PC-3 (cell line): Measurements from ENCODE around the gene RBBP9. TPM values are rescaled to one million over a fixed set of nuclear protein-coding genes. Genes with fewer than 3 reads are reported as not detected.
"Not testable (repeated sequence)": the region's sequence is repeated elsewhere in the genome, so short reads cannot be mapped to it uniquely, and the experiment has no call there.

Experiments
- ATAC-seq: fragments of 200-7000 bp; cut with Tn5 transposase; 2 replicates; pipeline ENCODE4 v1.9.1; 2020; ENCODE audit warnings: mild to moderate bottlenecking, moderate library complexity
- BruUV-seq: library from RNA; stranded (reverse); fragments of 400-500 nt; replicated peaks from 2 replicates; lab custom pipeline; 2021; lab: Mats Ljungman, UMichigan
- CTCF ChIA-PET: fragments of 300-600 bp; sonication (Branson Sonifier 250); formaldehyde crosslinking; loops from one replicate; lab custom pipeline; 2022; ENCODE audit warnings: antibody characterized with exemption; lab: Charles Lee
- POLR2A ChIA-PET: fragments of 300-600 bp; sonication (Branson Sonifier 250); formaldehyde crosslinking; loops from one replicate; lab custom pipeline; 2022; ENCODE audit warnings: antibody characterized with exemption; ENCODE audit not compliant: unreplicated experiment; lab: Charles Lee
- DNase-seq: peaks from one replicate; pipeline ENCODE4 v3.0.0-alpha.2; 2015
- H2AFZ ChIP-seq: fragments of 300-600 bp; sonication (generic); 2 replicates; pipeline ENCODE4 v1.6.0; 2016; ENCODE audit warnings: antibody characterized with exemption, low read length
- H3F3A ChIP-seq: fragments of 300-600 bp; sonication (generic); one replicate; pipeline ENCODE4 v1.6.0; 2017; ENCODE audit warnings: antibody characterized with exemption, low read length, control low read depth, mild to moderate bottlenecking; ENCODE audit not compliant: unreplicated experiment
- H3K27ac ChIP-seq: fragments of 300-600 bp; sonication (generic); 2 replicates; pipeline ENCODE4 v1.5.1; 2016; ENCODE audit warnings: mild to moderate bottlenecking, low read length
- H3K27me3 ChIP-seq: fragments of 300-600 bp; sonication (generic); 2 replicates; pipeline ENCODE4 v1.6.1; 2016; ENCODE audit warnings: low read length, mixed read lengths
- H3K36me3 ChIP-seq: fragments of 300-600 bp; sonication (generic); 2 replicates; pipeline ENCODE4 v1.6.1; 2016; ENCODE audit warnings: low read depth, mixed run types, low read length, mixed read lengths
- H3K4me1 ChIP-seq: fragments of 300-600 bp; sonication (generic); 2 replicates; pipeline ENCODE4 v1.5.1; 2016; ENCODE audit warnings: low read length; ENCODE audit not compliant: insufficient read depth
- H3K4me2 ChIP-seq: fragments of 300-600 bp; sonication (generic); 2 replicates; pipeline ENCODE4 v1.6.0; 2016; ENCODE audit warnings: low read length
- H3K4me3 ChIP-seq: fragments of 300-600 bp; sonication (generic); 2 replicates; pipeline ENCODE4 v1.5.1; 2016; ENCODE audit warnings: mild to moderate bottlenecking, low read length, mixed read lengths
- H3K79me2 ChIP-seq: fragments of 300-600 bp; sonication (generic); 2 replicates; pipeline ENCODE4 v1.6.1; 2017; ENCODE audit warnings: low read length, mixed read lengths
- H3K9ac ChIP-seq: fragments of 300-600 bp; sonication (generic); 2 replicates; pipeline ENCODE4 v1.6.0; 2016; ENCODE audit warnings: mild to moderate bottlenecking, low read length
- H3K9me2 ChIP-seq: fragments of 300-600 bp; sonication (generic); replicated peaks from 2 replicates; pipeline ENCODE4 v1.6.1; 2016; ENCODE audit warnings: mixed run types, low read length, mixed read lengths
- H3K9me3 ChIP-seq: fragments of 300-600 bp; sonication (generic); 2 replicates; pipeline ENCODE4 v1.6.1; 2016; ENCODE audit warnings: low read length, mixed read lengths
- H4K20me1 ChIP-seq: fragments of 300-600 bp; sonication (generic); 2 replicates; pipeline ENCODE4 v1.6.1; 2016; ENCODE audit warnings: low read length, mixed read lengths
- EZH2 ChIP-seq: fragments of 300-600 bp; sonication (generic); IDR thresholded peaks from one replicate; pipeline ENCODE4 v1.6.1; 2017; ENCODE audit warnings: antibody characterized with exemption, mild to moderate bottlenecking, low read length; ENCODE audit not compliant: unreplicated experiment
- EZH2phosphoT487 ChIP-seq: fragments of 300-600 bp; sonication (generic); IDR thresholded peaks from 2 replicates; pipeline ENCODE4 v1.6.1; 2018; ENCODE audit warnings: mild to moderate bottlenecking, antibody characterized with exemption, low read length, borderline replicate concordance
- intact Hi-C: fragments of 100-400 bp; cut with micrococcal nuclease; formaldehyde crosslinking; loops from 2 replicates; pipeline ENCODE4 v1.9.0; 2023
- total RNA-seq: library from RNA; depleted of rRNA; stranded (reverse); fragments of >200 nt; gene quantifications from 2 replicates; pipeline ENCODE4 v1.2.3, GENCODE V29; 2014
- TF ChIP-seq, protein P1 (sequence below): fragments of 300-600 bp; sonication (generic); conservative IDR thresholded peaks from 2 replicates; pipeline ENCODE4 v1.5.1; 2017; ENCODE audit warnings: antibody characterized with exemption, low read depth, mild to moderate bottlenecking, low read length

The RBBP9 gene
- total RNA-seq, 1 experiment from 2014 or later = 22.8 TPM

DNA sequence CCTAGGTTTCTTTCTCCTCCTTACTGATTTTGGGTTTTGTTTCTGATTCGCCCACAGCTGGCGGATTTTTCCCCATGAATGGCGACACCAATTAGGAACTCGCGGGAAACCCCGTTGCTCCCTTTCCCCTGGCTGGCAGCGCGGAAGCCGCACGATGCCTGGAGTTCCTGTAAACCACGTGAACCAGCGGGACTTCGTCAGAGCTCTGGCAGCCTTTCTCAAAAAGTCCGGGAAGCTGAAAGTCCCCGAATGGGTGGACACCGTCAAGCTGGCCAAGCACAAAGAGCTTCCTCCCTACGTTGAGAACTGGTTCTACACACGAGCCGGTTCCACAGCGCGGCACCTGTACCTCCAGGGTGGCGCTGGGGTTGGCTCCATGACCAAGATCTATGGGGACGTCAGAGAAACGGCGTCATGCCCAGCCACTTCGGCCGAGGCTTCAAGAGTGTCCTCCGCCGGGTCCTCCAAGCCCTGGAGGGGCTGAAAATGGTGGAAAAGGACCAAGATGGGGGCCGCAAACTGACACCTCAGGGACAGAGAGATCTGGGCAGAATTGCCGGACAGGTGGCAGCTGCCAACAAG lies 7.5 kb upstream of the RBBP9 start:
- Histone ChIP-seq H3K27me3 (no peaks in the 10 kb centered on the region), H3K27ac (no peak overlapping the region), H3K79me2 (peaks cover 18% of the 10 kb centered on the region), H3K9ac (no peak overlapping the region), H4K20me1 (no peaks in the 10 kb centered on the region), H2AFZ (no peak overlapping the region), H3K9me2 (no peaks in the 10 kb centered on the region), H3K36me3 (no peaks in the 10 kb centered on the region), H3K4me2 (no peak overlapping the region), H3K4me3 (no peak overlapping the region), H3K4me1 (peaks cover 13% of the 10 kb centered on the region), H3K9me3 (no peaks in the 10 kb centered on the region), H3F3A (no peaks in the 10 kb centered on the region)
- intact Hi-C loops = no loop called here
- ChIA-PET CTCF (no interaction called here), POLR2A (no interaction called here)
- ATAC-seq (no peak), DNase-seq (no peak)
- BruUV-seq = no TSS peak
- TF ChIP-seq, protein P1, sequence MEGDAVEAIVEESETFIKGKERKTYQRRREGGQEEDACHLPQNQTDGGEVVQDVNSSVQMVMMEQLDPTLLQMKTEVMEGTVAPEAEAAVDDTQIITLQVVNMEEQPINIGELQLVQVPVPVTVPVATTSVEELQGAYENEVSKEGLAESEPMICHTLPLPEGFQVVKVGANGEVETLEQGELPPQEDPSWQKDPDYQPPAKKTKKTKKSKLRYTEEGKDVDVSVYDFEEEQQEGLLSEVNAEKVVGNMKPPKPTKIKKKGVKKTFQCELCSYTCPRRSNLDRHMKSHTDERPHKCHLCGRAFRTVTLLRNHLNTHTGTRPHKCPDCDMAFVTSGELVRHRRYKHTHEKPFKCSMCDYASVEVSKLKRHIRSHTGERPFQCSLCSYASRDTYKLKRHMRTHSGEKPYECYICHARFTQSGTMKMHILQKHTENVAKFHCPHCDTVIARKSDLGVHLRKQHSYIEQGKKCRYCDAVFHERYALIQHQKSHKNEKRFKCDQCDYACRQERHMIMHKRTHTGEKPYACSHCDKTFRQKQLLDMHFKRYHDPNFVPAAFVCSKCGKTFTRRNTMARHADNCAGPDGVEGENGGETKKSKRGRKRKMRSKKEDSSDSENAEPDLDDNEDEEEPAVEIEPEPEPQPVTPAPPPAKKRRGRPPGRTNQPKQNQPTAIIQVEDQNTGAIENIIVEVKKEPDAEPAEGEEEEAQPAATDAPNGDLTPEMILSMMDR = no peak
- TF ChIP-seq EZH2phosphoT487 = no peak
- TF ChIP-seq EZH2 = no peak

DNA sequence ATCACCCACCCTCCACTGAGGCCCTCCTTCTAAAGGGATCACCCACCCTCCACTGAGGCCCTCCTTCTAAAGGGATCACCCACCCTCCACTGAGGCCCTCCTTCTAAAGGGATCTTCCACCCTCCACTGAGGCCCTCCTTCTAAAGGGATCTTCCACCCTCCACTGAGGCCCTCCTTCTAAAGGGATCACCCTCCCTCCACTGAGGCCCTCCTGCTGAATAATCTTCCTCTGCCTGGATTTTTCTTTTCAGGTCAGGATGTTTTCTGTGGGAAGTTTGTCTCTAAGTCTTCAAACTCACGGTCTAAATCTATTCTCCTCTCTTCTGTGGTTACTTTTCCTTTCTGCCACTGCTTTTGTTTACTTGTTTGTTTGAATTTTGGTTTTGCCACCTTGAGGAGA lies 4.6 kb upstream of the RBBP9 start:
- CTCF ChIA-PET = interaction anchor here (0.6 kb wide), 1 partner anchor 35 kb away, joined by 3 read pairs; the partner anchor contains the start of genes DZANK1 and POLR3F
- H3K4me1 ChIP-seq = not testable (repeated sequence)

DNA sequence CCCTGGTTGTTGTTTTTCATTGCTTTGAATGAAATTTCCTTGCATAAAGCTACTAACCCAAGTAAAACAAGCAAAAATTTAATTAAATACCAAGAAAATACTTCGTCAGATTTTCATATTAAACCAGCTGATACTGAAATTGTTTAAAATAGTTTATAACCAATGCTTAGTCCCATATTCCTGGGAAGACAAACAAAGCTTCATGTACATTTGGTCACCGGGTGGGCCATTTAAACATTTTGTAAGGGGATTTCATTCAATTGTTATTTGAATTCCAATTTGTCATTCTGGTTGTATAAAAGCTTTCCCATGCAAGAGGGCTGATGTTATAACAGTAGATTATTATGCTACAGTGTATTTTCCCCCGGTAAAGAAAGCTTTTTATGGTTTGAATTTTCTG lies 578 bp upstream of the RBBP9 start:
- CTCF ChIA-PET = no interaction called here
- Histone ChIP-seq H3K9ac (peak overlapping the region; percentile 75), H3K4me3 (peak overlapping the region; percentile 92), H4K20me1 (no peaks in the 10 kb centered on the region), H2AFZ (peak overlapping the region; percentile 93), H3K9me3 (no peaks in the 10 kb centered on the region), H3K4me2 (peak overlapping the region; percentile 89), H3F3A (no peaks in the 10 kb centered on the region), H3K9me2 (no peaks in the 10 kb centered on the region), H3K27me3 (no peaks in the 10 kb centered on the region), H3K36me3 (no peaks in the 10 kb centered on the region), H3K27ac (no peak overlapping the region), H3K4me1 (peaks cover 15% of the 10 kb centered on the region), H3K79me2 (peaks cover 10% of the 10 kb centered on the region)
- DNase-seq (no peak), ATAC-seq (no peak)
- BruUV-seq = TSS peak; percentile 39
- intact Hi-C loops = no loop called here
- POLR2A ChIA-PET = interaction anchor here (0.6 to 1.6 kb wide), 2 partner anchors 10 to 1479 kb away, joined by 6 to 18 read pairs; partner anchors contain the start of gene SEC23B
- TF ChIP-seq EZH2 = no peak
- no peak for TF ChIP-seq EZH2phosphoT487
- TF ChIP-seq, protein P1 = no peak

More for the DNA sequence above, 4.6 kb upstream of the RBBP9 start:
- POLR2A ChIA-PET, intact Hi-C loops, H3K27ac ChIP-seq, H3K27me3 ChIP-seq, H3F3A ChIP-seq, H2AFZ ChIP-seq, H3K79me2 ChIP-seq, ATAC-seq, BruUV-seq, H3K4me3 ChIP-seq, DNase-seq, H3K9ac ChIP-seq, H3K9me3 ChIP-seq, H3K36me3 ChIP-seq, H4K20me1 ChIP-seq, H3K4me2 ChIP-seq, H3K9me2 ChIP-seq: not testable (repeated sequence)
